GM12892 (cell line): ENCODE data around the gene TALDO1.

Experiments
- POLR2A ChIP-seq: IDR thresholded peaks from 2 replicates; pipeline ENCODE4 v1.6.1; 2011; ENCODE audit warnings: low read depth, low read length, control low read depth
- POLR2AphosphoS5 ChIP-seq: IDR thresholded peaks from 2 replicates; pipeline ENCODE4 v1.6.1; 2011; ENCODE audit warnings: low read depth, low read length, control low read depth

DNA sequence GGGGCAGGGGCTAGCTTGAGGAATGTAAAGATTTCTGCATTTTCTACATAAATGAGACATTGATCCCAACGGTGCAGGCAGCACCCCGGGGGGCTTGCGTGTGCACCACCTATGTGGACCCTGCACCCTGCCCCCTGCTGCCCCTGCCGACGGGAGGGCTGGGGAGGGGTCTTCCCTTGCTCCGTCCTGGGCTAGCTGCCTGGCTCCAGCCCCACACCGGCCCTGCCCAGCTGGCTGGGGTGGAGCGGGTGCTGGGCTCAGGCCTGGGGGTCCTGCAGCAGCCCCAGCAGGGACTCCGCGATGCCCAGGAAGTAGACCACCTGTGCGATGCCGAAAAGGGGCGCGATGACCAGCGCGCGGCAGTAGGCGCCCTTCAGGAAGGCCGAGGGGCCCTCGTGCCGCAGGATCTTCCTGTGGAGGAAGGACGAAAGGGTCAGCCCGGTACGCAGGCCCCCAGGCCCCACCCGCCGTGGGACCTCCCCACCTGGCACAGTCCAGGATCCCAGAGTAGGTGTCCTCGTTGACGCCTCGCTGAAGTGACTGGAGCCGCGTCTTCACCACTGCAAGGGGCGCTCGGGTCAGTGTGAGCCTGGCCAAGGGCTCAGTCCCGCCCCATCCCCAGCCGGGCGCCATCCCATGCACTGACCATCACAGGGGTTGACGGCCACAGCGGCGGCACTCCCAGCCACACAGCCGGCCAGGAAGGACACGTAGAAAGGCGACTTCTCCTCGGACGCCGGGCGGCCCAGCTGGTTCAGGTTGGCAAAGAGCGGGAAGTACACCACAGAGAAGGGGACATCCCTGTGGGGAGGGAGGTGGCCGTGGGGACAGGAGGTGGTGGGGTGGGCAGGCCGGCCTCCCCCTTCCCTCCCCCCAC, 44.6 kb downstream of the TALDO1 start:
- TF ChIP-seq POLR2A (no peak), POLR2AphosphoS5 (no peak)
